Jurkat, Clone E6-1 (cell line): ENCODE measurements around the gene SPTSSB.
A peak's percentile ranks its signal among the peaks of the same experiment; 100 is the strongest.

Experiments
- DNase-seq: peaks from one replicate; pipeline ENCODE4 v3.0.0-alpha.2; 2011; ENCODE audit warnings: low read depth, low spot score
- H3K4me3 ChIP-seq: 2 replicates; pipeline ENCODE4 v1.5.1; 2011; ENCODE audit warnings: mild to moderate bottlenecking, low read length, control low read depth, moderate library complexity

SPTSSB gene

DNA sequence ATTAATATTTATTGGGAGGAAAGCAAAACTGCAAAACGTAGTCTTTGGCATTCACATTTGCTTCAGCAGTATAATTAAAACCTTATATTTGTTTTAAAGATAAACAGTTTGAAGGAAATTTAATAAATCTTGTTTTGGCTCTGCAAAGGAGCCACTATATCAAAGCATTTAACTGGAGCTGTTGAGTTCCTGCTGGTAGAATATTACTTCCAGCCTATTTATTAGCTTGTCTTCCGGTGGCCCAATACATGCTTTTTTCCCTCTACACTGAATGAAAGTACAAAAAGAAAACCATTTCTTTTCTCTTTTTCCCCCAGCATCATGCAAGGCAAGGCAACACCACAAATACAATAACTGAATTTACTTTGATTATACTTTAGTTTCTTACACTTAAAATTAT, 26.3 kb downstream of the SPTSSB start:
- DNase-seq = no peak
- H3K4me3 ChIP-seq = no peak overlapping the region

DNA sequence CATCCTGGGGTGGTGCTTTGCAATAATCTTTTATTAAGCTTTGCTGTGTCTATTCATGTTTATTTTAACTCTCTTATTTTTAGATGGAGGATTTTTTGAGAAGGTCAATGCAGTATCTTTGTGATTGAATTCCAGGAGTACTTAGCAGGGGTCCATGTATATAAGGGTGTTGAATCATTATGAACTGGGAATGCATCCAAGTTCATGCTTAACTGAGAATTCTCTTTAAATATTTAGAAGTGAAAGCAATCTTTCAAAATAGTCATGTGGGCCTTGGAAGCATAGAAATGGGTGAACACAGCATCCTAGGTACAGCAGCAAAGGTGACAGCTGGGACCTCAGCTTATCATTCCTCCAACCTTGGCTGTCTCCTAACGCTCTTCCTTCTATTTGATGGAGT, 27.3 kb downstream of the SPTSSB start:
- no peak for DNase-seq

DNA sequence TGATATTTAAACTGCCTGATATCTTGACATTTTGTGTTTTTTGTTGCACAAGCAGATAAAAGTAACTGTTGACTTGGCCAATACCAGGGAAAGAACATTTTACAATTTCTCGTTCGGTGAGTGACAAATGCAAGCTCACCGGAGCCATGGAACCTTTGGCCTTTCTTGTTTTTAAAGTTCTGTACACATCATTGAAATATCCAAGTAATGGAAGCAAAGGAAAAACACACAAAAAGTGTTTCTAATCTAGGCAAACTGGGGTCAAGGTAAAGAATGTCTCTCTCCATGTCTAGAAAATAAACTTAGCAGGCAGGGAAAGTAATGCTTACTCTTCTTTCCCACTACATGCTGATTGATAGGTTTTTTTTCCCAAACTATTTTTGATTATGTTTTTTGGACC, 27.8 kb downstream of the SPTSSB start:
- no peak for DNase-seq
- no peak overlapping the region for H3K4me3 ChIP-seq

More for the DNA sequence above, 27.3 kb downstream of the SPTSSB start:
- no peak overlapping the region for H3K4me3 ChIP-seq

DNA sequence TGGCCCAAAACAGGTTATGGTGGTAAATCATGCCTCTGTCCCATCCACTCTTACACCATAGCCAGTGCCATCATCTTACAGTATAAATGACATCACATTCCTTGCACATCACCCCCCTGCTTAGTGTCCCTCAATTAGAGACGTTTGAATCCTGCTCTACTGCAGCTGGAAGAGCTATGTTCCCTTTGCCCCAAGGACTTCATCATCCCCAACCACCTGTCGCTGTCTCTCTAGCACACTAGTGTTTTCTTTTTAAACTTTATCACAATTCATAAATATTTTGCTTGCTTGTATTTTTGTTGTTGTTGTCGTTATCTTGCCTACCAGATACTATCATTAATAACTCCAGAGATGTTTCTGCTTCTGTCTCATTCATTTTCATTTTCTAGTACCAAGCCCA, 28.7 kb downstream of the SPTSSB start:
- no peak overlapping the region for H3K4me3 ChIP-seq
- DNase-seq = no peak

DNA sequence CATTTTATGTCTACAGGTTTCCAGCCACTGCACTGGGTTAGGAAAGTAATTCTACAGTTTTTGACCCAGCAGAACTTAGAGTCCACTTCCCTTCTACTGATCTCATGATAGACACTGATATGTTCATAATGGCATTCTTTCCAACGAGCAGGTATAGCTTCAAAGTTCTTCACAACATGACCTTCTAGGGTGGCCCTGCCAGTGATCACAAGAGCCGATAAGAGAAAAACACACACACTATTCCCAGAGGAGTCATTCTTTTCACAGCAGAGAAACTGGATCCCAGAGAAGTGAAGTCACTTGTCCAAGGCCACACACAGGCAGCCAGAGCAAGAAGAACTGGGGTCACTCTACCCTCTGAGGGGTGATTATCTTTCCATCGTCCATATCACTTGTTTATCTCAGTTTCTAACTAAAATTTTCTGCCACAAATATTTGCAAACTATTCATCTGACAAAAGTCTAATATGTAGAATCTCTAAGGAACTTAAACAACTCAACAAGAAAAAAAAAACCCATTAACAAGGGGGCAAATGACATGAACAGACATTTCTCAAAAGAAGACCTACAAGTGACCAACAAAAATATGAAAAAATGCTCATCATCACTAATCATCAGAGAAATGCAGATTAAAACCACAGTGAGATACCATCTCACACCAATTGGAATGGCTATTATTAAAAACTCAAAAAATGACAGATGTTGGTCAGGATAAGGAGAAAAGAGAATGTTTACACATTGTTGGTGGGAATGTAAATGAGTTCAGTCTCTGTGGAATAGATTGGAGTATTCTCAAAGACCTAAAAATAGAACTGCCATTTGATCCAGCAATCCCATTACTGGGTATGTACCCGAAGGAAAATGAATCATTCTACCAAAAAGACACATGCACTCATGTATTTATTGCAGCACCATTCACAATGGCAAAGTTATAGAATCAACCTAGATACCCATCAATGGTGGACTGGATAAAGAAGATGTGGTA, 31.5 kb downstream of the SPTSSB start:
- no peak for DNase-seq
- H3K4me3 ChIP-seq = no peak overlapping the region

DNA sequence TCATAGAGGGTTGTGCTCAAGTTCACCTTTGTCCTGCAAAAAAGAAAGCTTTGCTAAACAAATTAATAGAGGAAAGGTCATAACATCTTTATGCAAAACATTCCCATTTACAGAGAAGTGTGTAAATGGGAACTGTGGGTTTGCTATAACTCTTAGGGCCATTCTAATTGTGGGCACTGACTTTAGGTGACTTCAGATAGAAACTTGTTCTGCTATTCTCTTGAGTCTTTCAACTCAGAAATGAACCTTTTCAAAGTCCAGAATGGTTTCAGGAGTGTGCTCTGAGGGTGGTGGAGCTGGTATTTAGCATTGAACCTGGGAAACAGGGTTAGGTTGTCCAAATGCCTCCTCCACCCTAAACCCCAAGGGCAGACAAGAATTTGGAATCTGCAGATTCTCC, 34.0 kb downstream of the SPTSSB start:
- no peak overlapping the region for H3K4me3 ChIP-seq
- DNase-seq = no peak

DNA sequence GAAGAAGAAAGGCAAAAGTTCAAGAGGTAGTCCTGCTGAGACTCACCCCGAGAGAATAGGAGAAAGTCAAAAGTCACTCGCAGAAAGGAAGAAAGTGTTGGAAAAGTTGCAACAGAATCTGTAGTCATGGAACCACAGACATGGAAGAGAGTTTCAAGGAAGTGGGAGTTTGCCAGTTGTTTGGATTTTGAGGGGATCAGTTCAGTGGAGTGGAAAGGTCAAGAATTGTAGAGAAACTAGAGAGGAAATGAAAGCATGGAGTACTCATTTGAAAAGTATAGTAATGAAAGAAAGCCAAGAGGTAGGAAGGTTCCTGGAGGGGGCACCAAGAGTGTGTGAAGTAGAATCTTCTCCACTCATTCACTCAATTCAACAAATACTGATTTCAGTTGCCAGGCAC, 34.7 kb downstream of the SPTSSB start:
- no peak for DNase-seq

DNA sequence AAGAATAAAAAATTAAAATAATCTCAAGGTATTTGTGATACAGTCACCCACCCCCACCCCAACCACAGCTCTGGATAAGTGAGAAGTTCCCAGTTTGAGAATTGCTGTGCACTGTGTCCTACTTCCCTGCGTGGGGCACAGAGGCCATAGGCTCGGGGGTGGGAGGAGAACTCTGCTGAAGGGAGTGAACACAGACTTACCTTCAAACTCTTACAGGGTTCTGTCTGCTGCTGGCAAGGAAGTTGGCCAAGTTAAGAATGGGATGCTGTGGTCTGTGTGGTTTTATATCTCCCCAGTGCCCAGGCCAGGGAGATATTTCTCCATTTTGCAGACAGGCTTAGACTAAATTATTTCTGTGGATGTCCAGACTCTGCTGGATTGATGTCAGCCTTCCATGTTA, 37.6 kb downstream of the SPTSSB start:
- DNase-seq = no peak
- no peak overlapping the region for H3K4me3 ChIP-seq

More for the DNA sequence above, 34.7 kb downstream of the SPTSSB start:
- no peak overlapping the region for H3K4me3 ChIP-seq

DNA sequence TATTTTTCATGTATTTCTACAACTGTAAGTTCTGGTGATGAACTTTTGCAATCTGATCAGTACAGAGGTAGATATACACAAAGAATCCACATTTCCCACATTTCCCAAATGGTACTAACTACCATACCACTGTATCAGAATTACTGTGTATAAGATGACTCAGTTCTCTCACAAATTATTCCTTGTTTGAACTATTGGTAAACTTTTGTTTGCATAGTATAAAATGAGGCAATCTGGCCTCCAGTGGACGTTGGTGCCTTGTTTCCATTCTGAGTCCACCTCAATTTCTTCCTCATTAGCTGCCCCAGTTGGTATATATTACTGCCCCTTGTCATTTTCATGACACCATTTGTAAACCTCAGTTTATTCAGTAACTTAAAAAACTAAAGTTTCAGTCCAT, 38.5 kb downstream of the SPTSSB start:
- no peak overlapping the region for H3K4me3 ChIP-seq
- no peak for DNase-seq

DNA sequence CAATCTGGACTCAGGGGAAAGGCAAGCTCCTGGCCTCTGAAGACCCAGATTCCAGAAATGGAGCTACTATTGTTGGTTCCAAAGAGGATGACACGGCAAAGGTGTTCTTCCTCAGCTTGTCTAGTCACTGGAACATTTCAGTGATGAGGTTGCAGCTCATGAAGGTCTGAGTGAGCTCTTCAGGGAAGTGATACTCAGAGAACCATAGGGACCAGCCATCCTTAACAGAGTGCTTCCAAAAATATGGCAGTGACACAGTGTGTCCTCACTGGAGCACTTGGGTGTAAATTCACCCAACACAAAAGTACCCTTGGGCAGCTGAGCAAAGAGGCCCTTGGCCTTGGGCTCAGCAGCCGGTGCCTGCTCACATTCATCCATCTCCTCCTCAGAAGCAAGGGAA, 46.3 kb downstream of the SPTSSB start:
- no peak overlapping the region for H3K4me3 ChIP-seq
- DNase-seq = no peak

DNA sequence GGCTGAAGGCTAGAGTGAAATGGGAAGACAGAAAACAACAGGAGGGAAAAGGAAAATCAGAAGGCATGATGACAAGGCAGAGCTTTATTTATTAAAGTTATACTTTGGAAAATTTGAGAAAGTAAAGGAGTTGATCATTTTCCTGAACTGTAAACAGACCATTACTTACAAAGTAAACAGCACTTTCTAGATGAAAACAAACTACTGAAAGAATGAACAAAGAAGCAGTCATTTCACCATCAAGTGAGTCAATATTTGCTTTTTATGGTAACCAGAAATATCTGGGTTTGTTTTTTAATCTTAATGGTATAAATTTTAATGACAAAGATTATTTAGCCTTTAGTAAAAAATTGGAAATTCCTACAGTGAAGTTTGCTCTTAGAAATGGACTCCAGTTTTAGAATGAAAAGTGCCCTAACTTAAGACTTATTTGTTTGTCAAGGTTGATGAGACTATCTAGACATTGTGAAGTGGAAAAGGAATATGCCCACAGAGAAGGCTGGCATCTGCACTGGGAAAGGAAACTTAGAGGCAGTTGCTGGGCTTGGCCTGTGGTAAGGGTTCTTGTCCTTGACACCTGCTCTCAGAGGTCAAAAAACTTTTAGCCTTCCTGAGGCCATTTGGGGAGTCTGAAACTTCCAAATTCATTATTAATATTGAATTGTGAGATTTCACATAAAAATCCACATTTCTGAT, 47.2 kb downstream of the SPTSSB start:
- H3K4me3 ChIP-seq = no peak overlapping the region
- DNase-seq = no peak

DNA sequence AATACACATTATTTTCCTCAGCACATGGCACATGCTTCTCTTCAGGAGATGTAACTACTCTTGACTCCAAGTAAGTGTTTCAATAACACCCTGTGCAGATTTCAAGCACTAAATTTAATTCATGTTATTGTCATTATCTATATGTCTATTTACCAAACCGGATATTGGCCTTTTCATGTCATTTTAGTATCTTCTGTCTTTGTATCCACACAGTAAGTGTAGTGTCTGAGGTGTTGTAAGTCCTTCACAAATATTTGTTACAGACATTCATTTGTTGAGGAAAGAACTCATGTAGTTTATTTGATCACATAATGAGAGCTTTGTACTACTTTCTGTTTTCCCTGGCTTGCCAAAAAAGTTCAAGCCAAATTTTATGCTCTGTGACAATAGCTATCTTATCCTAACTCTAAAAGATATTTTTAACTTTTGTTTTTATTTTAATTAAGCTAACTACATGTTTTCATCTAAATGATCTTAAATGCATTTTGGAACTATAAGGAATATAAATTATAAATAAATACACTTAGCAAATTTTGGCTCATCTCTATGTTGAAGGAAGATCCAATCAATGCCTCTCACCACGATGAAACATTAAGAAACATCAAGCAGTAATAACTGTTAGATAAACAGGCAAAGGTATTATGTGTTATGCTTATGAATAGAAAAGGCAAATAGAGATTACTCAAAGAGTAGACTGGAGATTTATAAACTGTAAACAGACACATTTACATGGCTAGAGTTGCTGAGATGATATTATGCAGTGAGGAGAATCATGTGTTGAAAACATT, 48.3 kb downstream of the SPTSSB start:
- H3K4me3 ChIP-seq = no peak overlapping the region
- no peak for DNase-seq

DNA sequence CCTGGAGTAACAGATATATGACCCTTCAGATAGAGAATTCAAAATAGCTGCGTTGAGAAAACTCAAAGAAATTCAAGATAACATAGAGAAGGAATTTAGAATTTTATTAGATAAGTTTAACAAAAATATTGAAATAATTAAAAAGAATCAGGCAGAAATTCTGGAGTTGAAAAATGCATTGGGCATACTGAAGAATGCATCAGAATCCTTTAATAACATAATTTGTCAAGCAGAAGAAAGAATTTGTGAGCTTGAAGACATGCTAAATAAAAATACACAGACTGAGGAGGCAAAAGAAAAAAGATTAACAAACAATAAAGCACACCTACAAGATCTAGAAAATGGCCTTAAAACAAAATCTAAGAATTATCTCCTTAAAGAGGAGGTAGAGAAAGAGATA, 50.5 kb downstream of the SPTSSB start:
- no peak for DNase-seq

DNA sequence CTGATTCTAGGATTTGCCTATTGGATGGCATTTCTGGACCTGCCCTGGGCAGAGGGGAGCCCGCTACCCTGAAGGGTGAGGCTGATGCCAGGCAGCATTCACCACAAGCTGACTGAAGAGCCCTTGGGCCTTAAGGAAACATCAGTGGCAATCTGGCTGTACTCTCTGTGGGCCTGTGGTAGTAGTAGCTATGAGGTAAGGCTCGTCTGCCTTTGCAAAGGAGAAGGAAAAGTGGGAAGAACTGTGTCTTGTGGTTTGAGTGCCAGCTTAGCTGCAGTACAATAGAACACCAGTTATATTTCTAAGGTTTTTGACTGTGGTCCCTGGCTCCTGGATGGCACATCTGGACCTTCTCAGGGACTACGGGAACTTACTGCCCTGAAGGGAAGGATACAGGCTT, 51.5 kb downstream of the SPTSSB start:
- H3K4me3 ChIP-seq = no peak overlapping the region
- no peak for DNase-seq

More for the DNA sequence above, 50.5 kb downstream of the SPTSSB start:
- H3K4me3 ChIP-seq = no peak overlapping the region

DNA sequence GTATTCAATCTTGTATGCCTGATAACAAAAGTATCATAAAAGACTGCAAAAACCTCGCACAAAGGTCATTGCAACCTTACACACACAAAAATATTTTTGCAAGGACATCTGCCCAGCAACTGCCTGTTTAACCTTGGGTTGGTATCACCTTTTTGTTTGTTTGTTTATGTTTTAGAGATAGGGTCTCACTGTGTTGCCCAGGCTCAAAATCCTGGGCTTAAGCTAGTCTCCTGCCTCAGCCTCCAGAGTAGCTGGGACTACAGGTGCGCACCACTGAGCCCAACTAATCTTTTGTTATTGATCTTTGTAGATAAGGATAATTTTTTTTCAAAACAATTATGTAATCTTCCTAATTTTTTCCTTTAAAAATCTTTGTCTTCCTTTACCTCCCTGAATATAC, 54.2 kb downstream of the SPTSSB start:
- DNase-seq = no peak
- no peak overlapping the region for H3K4me3 ChIP-seq

DNA sequence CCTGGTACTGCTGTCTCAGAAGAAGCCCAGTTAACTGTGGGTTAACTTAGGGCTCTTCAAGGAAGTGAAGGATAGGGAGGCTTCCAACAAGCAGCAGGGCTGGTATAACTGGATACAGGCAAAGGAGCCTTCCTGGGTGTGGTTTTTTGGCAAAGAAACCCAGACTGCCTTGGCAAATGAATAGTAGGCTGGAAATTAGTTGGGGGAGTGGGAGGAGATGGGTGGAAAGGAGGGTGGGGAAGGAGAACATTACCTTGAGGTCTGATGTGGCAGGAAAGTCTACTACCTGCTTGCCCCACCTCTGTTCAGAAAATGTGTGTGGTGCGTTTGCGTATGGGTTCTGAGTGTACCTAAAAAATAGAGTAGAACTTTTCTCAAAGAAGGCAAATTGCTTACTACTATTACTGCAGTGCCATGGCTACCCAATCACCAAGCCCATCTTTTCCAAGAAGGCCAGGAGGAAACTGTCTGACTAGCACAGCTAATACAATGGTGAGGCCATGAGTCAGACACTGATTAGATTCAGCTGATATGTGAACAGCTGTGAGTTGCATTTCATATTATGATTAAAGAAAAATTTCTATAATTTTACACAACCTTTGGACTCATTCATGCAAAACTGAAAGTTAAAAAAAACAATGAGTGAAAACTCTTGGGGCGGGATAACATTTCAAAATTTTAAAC, 55.2 kb downstream of the SPTSSB start:
- H3K4me3 ChIP-seq = no peak overlapping the region
- DNase-seq = no peak

DNA sequence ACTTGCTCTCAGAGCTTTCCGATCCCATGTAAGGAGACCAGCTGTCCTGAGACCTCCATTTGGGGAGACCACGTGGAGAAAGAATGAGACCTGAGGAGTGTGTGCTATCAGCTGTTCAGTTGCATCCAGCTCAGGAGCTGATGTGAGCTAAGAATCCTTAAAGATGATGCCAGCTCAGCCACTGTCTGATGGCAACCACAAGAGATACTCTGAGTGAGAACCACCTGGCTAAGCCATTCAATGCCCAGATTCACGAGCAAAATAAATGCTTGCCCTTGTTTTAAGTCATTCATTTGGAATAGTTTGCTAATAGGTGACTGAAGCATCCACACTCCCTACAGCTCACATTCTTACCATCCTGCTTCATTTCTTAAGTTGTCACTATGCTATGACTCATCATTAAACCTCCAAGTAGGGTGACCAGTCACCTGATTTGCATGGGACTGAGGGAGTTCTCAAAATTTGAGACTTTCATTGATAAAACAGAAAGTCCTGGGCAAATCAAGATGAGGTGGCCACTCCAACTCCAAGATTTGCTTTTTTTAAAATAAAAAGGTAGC, 56.4 kb downstream of the SPTSSB start:
- H3K4me3 ChIP-seq = no peak overlapping the region
- no peak for DNase-seq

DNA sequence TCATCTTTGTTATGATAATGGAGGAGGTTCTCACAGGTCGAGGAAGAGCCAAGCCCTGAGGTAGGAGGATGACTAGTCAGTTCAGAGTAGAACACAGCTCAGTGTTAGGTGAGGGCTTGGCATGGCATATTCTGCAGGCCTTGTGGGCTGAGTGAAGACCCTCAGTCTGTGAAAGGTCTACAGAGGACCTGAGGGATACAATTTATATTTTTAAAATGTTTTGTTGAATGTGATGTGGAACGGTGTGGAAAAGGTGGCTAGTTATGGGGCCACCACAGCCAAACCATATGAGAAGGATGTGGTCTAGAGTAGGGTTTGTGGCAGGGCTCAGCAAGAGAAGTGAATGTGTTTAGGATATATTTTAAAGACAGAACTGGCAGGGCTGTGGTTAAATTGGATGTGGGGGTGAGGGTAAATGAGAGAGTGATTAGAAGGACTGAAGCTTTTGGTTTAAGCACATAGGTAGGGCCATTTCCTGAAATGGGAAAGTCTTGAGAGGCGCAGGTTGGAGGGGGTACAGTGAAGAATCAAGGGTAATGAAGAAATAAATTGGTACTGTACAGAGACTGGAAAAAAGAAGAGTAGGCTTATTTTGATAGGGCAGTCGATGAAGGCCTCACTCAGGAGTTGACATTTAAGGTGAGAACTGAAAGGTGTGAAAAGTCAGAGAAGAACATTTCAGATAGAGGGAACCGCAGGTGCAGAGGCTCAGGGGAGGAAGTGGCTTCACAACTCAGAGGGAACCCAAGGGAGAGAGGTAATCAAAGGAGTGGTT, 60.5 kb downstream of the SPTSSB start:
- peak; percentile 87 for DNase-seq
- no peak overlapping the region for H3K4me3 ChIP-seq
